Spinal cord (tissue), 10 donors: ENCODE data around the gene ERBIN. TPM values are rescaled to one million over a fixed set of nuclear protein-coding genes. Genes with fewer than 3 reads are reported as not detected.
"Not testable (repeated sequence)": the region's sequence is repeated elsewhere in the genome, so short reads cannot be mapped to it uniquely, and the experiment has no call there.

Experiments
- DNase-seq, 6 donors: peaks; one replicate each; pipeline versions ENCODE4 v3.0.0 to v3.0.0-alpha.2; 2013 to 2015; ENCODE audit warnings: low spot score in 6 of 6, low read depth in 4 of 6
- H3K27ac ChIP-seq: one replicate; pipeline ENCODE4 v1.5.1; 2013; ENCODE audit warnings: low read depth, low read length, control low read depth
- H3K27me3 ChIP-seq: one replicate; pipeline ENCODE4 v1.6.1; 2013; ENCODE audit warnings: low read length; ENCODE audit not compliant: control insufficient read depth, insufficient read depth
- H3K36me3 ChIP-seq: one replicate; pipeline ENCODE4 v1.6.1; 2013; ENCODE audit warnings: low read length; ENCODE audit not compliant: control insufficient read depth, insufficient read depth
- H3K4me1 ChIP-seq: one replicate; pipeline ENCODE4 v1.6.1; 2013; ENCODE audit warnings: low read length; ENCODE audit not compliant: control insufficient read depth, insufficient read depth
- H3K4me3 ChIP-seq: one replicate; pipeline ENCODE4 v1.5.1; 2013; ENCODE audit warnings: low read depth, low read length, control low read depth
- H3K9me3 ChIP-seq: one replicate; pipeline ENCODE4 v1.6.1; 2013; ENCODE audit warnings: low read length; ENCODE audit not compliant: control insufficient read depth, insufficient read depth
- WGBS: methylation state at CpG from one replicate; pipeline ENCODE4 v1.1.5; 2013; ENCODE audit warnings: missing lambda C conversion rate; ENCODE audit not compliant: insufficient coverage; 5-methylcytosine and 5-hydroxymethylcytosine counted together
- long read RNA-seq, 4 donors: transcript quantifications; one replicate each; lab custom pipeline, GENCODE V29; 2026
- polyA plus RNA-seq, 2 donors: library from polyadenylated mRNA; unstranded; fragments of 120-200 nt; gene quantifications; one replicate each; pipeline ENCODE4 v1.2.1, GENCODE V29; 2013; ENCODE audit not compliant: insufficient read length in 2 of 2
- total RNA-seq, 2 donors: library from RNA; depleted of rRNA in 1 of 2; stranded (reverse); fragments of 120-200 nt in 1 of 2; fragments of >200 nt in 1 of 2; gene quantifications; one replicate each; pipeline versions ENCODE4 v1.2.3 to v1.2.4, GENCODE V29; 2013 to 2014
- donor health status: healthy.

ERBIN gene, protein sequence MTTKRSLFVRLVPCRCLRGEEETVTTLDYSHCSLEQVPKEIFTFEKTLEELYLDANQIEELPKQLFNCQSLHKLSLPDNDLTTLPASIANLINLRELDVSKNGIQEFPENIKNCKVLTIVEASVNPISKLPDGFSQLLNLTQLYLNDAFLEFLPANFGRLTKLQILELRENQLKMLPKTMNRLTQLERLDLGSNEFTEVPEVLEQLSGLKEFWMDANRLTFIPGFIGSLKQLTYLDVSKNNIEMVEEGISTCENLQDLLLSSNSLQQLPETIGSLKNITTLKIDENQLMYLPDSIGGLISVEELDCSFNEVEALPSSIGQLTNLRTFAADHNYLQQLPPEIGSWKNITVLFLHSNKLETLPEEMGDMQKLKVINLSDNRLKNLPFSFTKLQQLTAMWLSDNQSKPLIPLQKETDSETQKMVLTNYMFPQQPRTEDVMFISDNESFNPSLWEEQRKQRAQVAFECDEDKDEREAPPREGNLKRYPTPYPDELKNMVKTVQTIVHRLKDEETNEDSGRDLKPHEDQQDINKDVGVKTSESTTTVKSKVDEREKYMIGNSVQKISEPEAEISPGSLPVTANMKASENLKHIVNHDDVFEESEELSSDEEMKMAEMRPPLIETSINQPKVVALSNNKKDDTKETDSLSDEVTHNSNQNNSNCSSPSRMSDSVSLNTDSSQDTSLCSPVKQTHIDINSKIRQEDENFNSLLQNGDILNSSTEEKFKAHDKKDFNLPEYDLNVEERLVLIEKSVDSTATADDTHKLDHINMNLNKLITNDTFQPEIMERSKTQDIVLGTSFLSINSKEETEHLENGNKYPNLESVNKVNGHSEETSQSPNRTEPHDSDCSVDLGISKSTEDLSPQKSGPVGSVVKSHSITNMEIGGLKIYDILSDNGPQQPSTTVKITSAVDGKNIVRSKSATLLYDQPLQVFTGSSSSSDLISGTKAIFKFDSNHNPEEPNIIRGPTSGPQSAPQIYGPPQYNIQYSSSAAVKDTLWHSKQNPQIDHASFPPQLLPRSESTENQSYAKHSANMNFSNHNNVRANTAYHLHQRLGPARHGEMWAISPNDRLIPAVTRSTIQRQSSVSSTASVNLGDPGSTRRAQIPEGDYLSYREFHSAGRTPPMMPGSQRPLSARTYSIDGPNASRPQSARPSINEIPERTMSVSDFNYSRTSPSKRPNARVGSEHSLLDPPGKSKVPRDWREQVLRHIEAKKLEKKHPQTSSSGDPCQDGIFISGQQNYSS (N-terminal part only)
- total RNA-seq, result 100 to 1,000 TPM in 1 of 2 donors, 10 to 100 TPM in 1; 74.0 to 137 TPM
- 10 to 100 TPM; 47.2 to 58.0 TPM for polyA plus RNA-seq
- long read RNA-seq, donor 1, partial matches to known transcripts, result 11 of 11 reads
- long read RNA-seq, donor 1, other reads (novel, unspliced or antisense), result 0 of 11 reads
- long read RNA-seq, donor 2, result 0 reads
- long read RNA-seq, donor 3, partial matches to known transcripts, result 5 of 6 reads
- long read RNA-seq, donor 3, other reads (novel, unspliced or antisense), result 0 of 6 reads
- long read RNA-seq, donor 4, result 0 reads

DNA sequence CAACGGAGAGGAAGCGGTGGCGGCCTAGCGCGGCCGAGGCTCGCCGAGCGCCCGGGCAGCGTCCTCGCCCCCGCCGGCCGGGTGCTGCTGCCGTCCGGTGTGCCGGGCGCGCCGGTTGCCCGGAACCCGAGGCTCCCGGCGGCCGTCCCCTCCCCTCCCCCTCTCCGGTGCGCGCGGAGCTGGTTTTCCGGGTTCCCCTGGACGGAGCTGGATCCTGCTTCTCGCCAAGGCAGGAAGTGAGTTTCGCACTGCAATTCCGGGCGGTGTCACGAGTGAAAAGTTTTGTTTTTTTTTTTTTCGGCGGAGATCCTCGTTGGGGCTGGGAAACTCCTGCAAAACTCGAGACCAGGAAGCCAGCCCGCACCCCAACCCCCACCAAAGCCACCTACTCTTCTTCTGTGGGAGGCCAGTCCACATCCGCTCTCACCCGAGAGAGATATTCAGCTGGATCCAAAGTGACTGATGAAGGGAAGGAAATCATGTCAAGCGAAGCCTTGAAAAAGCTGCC lies at the start of gene ERBIN:
TSS of gene ERBIN (plus strand) at position 300 of the 508 bp plus-strand sequence. CDS start 66,144 bp downstream, outside the sequence.
- Histone ChIP-seq H3K4me1 (peaks cover 3% of the 10 kb centered on the region), H3K27ac (peak within 1 kb of the TSS; percentile 98), H3K9me3 (no peaks in the 10 kb centered on the region), H3K27me3 (no peaks in the 10 kb centered on the region), H3K36me3 (no peaks in the 10 kb centered on the region), H3K4me3 (peak within 1 kb of the TSS; percentile 90)
- DNase-seq, result peak in 5 of 6 donors; percentile 35 to 80 (median 64)
- whole genome bisulfite sequencing, result 0% methylated on average over 31 of the region's 45 CpGs

DNA sequence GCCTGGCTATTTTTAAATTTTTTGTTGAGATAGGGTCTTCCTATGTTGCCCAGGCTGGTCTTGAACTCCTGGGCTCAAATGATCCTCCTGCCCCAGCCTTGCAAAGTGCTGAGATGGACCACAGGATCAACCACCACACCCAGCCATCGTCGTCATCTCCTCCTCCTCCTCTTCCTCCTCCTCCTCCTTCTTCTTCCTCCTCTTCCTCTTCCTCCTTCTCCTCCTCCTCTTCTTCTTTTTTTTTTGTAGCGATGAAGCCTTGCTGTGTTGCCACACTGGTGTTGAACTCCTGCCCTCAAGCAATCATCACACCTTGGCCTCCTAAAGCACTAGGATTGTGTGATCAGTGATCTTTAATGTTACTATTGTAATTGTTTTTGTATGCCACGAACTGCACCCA lies 49.4 kb upstream of the ERBIN start:
- 96% methylated on average over 2 of the region's 4 CpGs for WGBS
- no peaks in the 10 kb centered on the region for H3K9me3 ChIP-seq

DNA sequence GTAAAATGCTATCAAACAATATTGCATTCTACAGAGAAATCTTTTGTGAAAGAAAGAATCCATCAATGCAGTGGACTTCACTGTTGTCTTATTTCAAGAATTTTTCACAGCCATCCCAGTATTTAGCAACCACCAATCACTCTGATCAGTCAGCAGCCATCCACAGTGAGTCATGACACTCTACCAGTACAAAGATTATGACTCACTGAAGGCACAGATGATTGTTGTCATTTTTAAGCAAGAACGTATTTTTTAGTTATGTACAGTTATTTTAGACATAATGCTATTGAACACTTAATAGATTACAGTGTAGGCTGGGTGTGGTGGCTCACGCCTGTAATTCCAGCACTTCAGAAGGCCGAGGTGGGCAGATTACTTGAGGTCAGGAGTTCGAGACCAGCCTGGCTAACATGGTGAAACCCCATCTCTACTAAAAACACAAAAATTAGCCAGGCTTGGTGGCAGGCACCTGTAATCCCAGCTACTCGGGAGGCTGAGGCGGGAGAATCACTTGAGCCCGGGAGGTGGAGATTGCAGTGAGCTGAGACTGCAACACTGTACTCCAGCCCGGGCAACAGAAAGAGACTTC lies 46.6 kb upstream of the ERBIN start:
- not testable (repeated sequence) for H3K9me3 ChIP-seq

More for the DNA sequence above, 49.4 kb upstream of the ERBIN start:
- no peaks in the 10 kb centered on the region for H3K4me1 ChIP-seq
- no peaks in the 10 kb centered on the region for H3K36me3 ChIP-seq
- H3K4me3 ChIP-seq, result no peak overlapping the region
- no peaks in the 10 kb centered on the region for H3K27me3 ChIP-seq
- H3K27ac ChIP-seq, result no peak overlapping the region
- no peak for DNase-seq

DNA sequence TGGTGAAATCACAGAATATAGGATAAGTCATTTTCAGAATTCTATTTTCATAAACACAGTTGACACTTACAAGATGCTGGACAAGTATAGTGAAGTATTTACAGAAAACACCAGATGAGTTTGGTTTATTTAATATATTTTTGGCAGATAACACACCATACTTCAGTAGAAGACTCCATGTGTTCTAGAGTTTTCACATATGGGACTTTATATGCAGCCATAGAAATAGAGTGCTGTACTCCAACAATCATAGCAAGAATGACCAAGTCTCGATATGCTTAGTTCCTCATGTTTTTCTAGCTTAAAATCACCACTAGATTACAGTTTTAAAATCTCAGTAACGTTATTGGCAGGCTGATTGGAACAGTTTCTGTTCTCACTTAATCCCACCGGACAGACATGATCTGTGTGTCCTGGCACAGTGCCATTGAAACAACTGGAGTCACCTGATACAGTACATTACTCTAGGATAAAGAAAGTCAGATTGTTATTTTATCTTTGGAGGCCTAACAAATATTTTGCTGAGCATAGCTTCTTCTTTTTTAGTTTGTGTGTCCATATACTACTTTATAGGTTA lies 45.8 kb upstream of the ERBIN start:
- H3K27ac ChIP-seq, result no peak overlapping the region
- H3K9me3 ChIP-seq, result no peaks in the 10 kb centered on the region
- H3K36me3 ChIP-seq, result no peaks in the 10 kb centered on the region
- WGBS, result 90% methylated on average over 2 of the region's 3 CpGs
- no peaks in the 10 kb centered on the region for H3K27me3 ChIP-seq
- peak in 1 of 6 donors; percentile 76 for DNase-seq
- H3K4me1 ChIP-seq, result no peaks in the 10 kb centered on the region
- H3K4me3 ChIP-seq, result no peak overlapping the region

More for the DNA sequence above, 46.6 kb upstream of the ERBIN start:
- not testable (repeated sequence) for H3K4me1 ChIP-seq, H3K4me3 ChIP-seq, H3K36me3 ChIP-seq, DNase-seq, H3K27ac ChIP-seq, H3K27me3 ChIP-seq
- WGBS, result no CpG with 5 or more reads among the region's 8 CpGs

DNA sequence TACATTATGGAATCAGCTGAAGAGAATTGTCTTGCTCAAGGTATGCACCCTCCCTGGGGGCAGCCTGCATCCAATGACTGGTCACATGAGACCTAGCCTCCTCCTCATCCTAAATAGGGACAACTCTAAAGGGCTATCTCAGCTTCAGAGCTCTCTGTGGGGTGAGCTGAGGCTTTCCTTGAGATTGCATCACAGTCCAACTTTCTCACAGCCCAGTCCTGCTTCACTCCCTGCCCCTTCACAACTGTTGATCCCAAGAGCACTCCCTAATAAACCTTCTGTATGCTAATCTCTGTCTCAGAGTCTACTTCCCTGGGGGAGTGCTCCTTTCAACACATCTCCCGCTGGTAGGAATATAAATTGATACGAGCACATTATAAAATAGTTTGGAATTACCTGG lies 44.1 kb upstream of the ERBIN start:
- H3K27me3 ChIP-seq, result no peaks in the 10 kb centered on the region
- no peak for DNase-seq
- no peak overlapping the region for H3K27ac ChIP-seq
- WGBS, result no CpG with 5 or more reads among the region's 2 CpGs
- H3K36me3 ChIP-seq, result no peaks in the 10 kb centered on the region
- H3K9me3 ChIP-seq, result no peaks in the 10 kb centered on the region
- H3K4me3 ChIP-seq, result no peak overlapping the region
- H3K4me1 ChIP-seq, result no peaks in the 10 kb centered on the region

DNA sequence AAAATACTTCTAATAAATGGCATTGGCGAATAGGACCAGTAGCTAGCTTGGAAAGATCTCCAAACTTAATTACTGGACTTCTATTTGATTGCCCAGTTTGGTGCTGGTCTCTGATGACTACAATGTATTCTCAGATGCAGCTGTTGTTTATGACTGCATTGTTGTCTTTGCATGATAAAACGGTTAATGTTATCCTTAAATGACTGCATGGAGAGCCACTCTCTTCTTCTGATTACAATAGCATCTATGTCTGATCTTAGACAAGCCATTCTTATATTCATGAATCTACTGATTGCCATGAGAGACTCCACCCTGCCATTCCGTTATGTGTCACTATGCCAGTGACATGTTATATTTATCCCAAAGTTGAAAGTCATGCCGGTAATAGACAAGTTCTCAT lies 42.9 kb upstream of the ERBIN start:
- WGBS, result 88% methylated on average over 1 of the region's 4 CpGs
- Histone ChIP-seq H3K4me1 (no peaks in the 10 kb centered on the region), H3K36me3 (no peaks in the 10 kb centered on the region), H3K27me3 (no peaks in the 10 kb centered on the region), H3K27ac (no peak overlapping the region), H3K4me3 (no peak overlapping the region), H3K9me3 (no peaks in the 10 kb centered on the region)
- DNase-seq, result no peak

DNA sequence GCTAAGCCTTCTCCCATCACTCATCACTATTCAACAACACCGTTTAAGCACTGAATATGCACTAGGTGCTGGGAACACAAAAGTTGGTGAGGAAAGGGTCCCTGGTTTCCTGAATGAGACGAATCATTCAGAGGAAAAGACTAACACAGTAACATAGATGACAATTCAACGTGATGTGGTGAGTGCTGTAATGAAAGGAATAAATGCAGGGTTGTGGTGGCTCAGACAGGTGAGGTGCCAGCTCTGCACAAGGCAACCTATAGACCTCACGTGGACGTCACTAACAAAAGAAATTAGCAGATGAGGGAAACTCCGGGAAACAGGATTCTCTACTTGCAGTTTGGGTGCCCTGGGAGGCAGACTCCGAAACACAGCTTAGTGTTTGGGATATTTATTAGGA lies 40.0 kb upstream of the ERBIN start:
- Histone ChIP-seq H3K4me3 (no peak overlapping the region), H3K27ac (no peak overlapping the region), H3K4me1 (no peaks in the 10 kb centered on the region), H3K9me3 (no peaks in the 10 kb centered on the region), H3K36me3 (no peaks in the 10 kb centered on the region), H3K27me3 (no peaks in the 10 kb centered on the region)
- no peak for DNase-seq
- 75% methylated on average over 4 of the region's 7 CpGs for WGBS

DNA sequence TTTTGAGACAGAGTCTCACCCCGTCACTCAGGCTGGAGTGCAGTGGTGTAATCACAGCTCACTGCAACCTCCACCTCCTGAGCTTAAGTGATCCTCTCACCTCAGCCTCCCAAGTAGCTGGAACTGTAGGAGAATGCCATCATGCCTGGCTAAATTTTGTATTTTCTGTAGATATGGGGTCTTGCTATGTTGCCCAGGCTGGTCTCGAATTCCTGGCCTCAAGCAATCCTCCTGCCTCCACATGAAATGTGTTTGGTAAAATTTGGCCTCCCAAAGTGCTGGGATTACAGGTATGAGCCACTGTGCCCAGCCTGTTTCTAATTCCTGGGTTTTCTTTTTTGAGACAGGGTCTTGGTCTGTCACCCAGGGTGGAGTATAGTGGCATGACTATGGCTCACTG lies 34.4 kb upstream of the ERBIN start:
- not testable (repeated sequence) for H3K36me3 ChIP-seq, DNase-seq, H3K27me3 ChIP-seq, H3K4me1 ChIP-seq, H3K9me3 ChIP-seq, H3K27ac ChIP-seq, H3K4me3 ChIP-seq
- no CpG with 5 or more reads among the region's 2 CpGs for WGBS
